GM21723 (cell line): ENCODE measurements around the gene ING3.

Source experiments
- ATAC-seq: cut with Tn5 transposase; IDR thresholded peaks from one replicate; pipeline ENCODE4 v1.9.1; 2021; ENCODE audit warnings: mild to moderate bottlenecking, moderate library complexity; ENCODE audit not compliant: unreplicated experiment

ING3 gene

DNA sequence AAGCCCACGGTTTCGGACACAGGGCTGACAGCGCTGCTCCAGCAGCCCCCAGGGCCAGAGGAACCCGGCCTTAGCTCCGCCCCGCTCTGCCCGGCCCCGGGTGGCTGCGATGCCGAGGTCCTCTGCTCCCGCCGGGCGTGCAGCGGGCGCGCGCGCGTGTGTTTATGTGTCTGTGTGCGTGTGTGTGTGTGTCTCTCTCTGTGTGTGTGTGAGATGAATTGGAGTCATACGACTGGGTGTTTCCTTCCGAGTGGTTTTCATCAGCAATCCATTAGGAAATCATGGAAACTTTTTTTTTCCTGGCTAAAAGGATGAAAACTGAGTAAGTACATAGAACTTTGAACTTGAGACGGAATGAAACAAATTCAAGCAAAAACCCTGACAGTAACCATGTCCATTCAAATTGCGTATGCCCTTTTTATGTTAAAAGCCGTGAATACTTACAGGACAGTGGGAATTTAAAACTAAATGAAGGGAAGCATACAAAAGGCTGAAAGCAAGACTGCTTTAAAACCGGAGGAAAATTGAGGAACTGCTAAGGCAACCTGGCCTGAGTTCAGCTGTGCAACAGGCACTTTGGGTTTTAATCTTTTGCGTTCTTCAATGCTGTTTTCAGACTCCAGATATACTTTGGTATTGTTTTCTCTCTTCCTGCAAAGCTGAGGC lies 38.1 kb downstream of the ING3 start, which contains the start of gene CPED1:
TSS of gene CPED1 (plus strand) at position 121 of the 666 bp plus-strand sequence. CDS start 911 bp downstream, outside the sequence.
- ATAC-seq = peak; percentile 66

DNA sequence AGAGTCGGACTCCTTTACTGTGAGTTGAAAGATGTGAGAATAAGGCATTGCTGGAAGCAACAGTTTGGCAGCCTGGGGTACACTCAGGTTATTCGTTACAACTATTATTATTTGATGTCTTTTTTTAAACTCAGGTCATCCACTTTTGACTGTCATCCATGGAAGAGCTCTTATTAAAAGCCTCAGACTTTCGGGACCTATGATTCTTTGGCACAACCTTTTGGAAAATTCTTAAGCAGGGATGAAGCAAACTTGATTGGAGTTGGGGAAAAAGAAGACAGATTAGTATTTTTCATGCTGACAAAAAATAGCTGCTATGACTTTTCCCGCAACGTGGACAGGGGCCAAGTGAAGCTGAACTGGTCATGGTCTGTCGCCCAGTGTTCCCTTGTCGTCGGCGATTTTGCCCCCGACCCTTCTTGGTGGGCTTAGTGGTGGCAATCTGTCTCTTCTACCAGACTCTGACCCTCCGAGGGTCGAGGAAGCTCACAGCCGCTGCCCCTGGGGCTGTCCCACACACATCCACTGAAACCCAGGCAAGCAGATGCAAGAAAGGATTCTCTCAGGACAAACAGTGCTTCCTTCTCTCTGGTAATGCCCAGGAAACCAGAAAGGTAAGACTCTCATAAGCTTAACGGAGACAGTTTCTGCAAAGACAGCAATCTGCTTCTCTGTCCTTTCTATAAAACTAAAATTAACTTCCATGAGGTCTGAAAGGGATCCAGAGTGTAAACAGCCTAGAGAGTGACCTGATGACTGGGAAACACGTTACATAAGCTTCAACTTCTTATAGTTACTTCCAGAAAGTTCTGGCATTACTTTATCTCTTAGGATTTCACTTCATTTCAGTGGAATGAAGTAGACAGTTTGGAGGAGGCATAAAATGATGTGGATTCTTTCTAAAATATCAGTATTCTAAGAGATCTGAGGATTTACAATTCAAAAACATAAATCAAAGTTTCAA lies 39.0 kb downstream of the ING3 start:
- ATAC-seq = no peak

DNA sequence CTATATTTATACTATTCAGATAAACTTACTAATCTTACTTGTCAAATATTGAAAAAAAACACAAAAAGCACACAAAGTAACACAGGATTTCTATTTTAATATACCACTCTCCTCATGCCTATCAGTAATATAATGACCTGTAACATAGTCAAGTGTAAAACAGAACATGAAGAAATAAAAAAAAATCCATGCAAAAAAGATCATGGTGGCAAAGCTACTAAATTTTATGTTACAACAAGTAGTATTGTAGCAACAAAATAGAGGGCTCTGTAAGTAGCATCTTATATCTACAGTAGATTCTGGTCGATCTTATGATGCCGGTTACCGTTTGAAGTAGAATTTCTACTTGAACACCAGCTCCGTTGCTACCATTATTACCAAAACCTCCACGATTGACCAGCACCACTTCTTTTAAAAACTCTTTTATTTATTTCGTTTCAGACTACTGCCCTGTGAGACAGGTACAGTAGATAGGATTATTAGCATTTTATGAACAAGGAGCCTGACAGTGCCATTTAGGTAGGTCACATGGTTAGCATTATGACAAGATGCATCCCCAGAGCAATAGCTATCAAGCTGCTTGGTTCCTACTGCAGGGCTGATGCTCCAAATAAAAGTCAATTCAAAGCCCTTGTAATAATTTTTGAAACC lies 40.0 kb downstream of the ING3 start:
- no peak for ATAC-seq

DNA sequence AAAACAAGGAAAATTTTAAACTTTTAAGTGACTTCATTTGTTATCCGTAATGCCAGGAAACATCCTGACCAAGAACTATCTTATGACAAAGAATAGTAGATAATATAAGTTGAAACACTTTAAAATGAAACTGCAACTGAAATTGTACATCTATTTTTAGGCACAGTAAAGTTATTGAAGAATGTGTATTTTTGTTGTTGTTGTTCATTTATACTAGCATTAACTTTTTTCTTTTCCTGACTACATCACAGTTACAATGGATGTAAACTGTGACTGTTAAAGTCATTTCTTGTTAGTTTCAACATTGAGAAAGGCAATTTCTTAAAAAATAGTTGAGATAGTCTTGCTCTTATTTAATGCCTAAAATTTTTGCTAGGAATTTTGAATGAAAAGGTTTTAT lies 40.6 kb downstream of the ING3 start:
- ATAC-seq = no peak

DNA sequence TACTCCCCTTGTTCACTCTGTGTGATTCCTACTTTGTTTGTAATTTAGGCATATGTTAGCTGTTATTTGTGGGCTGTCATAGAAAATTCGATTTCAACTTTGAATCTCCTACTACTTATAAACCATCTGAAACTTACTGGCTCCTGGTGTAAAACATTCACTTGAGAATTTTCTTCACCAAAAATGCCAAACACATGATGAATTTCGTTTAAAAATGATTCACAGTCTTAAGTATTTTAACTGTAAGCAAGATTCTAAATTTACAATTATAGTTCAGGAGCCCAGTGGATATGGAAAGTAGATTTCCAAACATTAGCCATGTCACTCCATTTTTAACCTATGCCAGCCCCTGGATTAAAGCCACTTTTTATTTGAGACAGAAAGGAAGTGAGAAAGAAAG lies 41.0 kb downstream of the ING3 start:
- ATAC-seq = no peak

DNA sequence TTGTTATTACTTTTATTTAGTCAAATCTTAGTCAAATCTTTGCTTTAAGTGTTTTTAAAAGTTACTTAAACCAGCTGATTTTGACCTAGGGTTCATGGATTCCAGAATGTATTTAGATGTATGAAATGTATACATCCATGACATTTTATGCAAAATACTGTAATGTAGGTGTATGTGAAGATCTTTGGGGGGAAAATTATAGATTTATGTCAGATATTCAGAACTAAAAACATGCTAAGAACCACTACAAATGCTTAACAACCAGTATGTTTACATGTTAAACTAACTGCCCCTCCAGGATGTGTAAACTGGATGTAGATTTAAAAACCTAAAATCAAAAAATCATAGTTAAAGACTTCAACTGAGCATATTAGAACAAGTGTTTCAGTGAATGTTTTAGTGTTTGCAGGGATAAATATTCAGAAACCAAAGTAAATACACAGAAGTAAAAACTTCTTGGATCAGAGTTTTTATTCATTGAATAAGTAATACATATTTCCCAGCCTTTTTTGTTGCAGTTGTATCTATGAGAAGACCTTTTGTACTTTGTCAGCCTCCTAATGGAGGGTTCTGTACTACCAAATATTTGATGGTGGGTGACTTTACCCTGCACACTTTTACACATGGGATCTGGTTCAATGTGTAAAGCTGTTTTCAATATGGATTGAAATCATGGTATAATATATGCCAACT lies 41.8 kb downstream of the ING3 start:
- no peak for ATAC-seq

DNA sequence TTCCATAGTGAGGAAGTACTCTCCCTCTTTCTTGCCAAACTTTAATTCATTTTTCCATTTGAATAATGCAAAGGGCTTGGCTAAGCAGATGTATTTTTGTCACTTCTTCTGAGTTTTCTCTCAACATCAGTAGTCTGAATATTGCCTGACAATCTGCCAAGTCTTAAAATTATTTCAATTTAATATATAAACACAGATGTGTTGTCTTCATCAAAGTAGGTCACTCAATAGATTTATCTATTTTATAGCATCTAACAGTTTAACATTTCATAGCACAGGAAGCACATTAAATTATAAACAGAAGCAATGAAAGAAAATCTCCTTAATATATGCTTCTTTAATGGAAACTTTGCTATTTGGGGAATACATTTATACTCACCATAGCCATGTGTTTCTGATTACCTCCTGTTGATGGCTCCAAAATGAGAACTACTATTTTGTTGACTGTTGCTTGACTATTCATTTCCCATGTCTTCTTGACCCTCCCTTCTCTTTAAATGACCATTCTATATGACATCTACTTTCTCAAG lies 42.5 kb downstream of the ING3 start:
- ATAC-seq = no peak

DNA sequence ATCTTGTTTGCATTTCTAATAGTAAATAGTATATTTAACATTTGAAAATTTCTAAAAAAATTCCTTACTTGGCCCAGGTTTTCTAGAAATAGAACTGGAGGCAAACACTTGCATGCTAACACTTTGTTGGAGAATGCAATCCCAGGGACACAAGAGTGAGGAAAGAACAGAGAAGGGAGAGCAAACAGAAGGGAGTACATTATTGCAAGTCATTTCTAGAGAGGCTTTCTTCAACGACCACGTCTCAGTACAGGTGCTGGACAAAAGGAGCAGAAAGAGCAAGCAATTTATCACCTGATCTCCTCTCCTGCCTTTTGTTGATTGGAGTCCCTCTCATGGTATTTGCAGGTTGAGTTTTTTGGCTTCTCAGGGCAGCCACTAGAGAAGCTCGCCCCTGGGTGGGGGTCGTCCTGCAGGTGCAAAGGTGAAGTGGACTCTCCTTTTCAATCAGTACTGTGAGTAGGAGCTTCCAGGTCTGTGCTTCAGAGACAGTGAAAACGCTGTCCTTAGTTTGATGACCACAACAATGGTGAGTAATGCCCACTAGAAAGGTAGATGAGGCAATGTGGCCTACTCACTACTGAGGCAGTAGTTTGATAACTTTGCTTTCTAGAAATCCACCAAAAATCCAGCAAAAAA lies 43.1 kb downstream of the ING3 start:
- no peak for ATAC-seq

DNA sequence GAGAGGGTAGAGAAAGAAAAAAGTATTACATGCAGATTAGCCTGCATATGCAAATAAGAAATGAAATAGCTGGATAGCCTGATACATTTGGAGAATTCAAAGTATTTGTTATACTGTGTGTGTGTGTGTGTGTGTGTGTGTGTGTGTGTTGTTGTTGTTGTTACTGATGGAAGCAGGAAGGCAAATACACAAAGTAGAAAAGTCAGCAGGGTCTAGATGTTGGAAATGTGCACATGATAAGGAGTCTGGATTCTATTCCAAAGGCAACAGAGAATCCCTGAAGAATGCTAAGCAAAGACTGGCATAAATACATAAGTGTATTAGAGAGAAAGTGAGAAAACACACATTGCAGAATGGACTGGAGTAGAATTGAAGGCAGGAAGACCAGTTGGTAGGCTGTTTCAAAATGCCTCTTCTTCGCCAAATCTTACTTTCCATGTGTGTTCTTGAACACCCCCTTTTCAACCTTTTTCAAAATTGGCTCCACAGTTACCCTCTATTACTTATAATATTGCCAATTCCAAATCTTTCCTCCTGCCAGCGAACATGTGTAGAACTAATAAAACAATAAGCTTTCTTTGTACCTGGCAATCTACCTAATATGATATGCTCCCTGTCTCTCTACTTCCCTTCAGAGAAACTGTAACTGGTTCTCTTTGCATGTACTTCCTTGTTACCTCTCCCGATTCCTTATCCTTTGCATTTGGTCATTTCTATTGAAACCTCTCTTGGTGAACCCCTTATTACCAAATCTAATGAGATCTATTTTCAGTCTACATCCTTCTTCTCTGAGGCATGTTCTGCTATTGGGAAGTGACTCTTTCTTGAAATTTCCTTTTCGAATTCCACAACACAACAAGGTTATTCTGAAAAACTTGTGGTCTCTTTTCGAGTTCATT lies 44.2 kb downstream of the ING3 start:
- ATAC-seq = no peak

DNA sequence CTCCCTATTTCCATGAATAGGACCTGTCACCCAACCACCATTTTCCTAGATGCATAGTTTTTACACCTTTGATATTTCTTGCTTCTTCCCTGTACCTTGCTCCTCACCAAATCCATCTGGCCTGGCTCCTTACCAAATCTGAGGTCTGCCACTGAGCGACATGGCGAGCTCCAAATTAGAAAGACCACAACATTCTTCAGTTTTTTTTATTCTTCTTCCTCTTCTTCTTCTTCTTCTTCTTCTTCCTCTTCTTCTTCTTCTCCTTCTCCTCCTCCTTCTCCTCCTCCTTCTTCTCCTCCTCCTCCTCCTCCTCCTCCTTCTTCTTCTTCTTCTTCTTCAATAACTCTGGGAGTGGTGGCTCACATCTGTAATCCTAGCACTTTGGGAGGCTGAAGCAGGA lies 45.1 kb downstream of the ING3 start:
- ATAC-seq = no peak

DNA sequence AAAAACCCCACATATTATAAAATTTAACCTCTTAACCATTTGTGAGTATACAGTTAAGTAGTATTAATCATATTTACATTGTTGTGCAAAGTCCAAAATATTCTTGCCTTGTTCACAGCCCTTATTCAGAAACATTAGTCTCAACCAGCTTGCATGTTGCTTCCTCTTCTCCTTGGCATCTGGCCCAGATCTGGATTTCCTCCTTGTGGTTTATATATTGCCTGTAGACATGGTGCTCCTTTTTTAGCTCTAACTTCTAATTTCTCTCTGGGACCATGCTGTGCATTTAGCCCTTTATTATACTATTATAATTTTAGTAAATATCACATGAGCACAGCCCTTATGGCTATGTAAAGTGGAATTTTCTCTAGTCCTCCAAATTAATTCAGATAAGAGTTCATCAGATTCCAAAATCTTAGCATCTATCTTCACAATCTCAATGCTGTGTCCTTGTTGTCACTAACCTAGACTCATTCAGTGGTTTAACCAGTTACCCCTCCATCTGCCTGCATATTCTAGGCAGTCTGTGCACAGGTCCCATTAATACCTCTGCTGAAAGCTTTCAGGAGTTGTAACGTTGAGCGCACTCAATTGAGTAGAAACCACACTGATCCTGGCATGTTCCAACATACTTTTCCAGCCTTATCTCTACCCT lies 45.9 kb downstream of the ING3 start:
- no peak for ATAC-seq

DNA sequence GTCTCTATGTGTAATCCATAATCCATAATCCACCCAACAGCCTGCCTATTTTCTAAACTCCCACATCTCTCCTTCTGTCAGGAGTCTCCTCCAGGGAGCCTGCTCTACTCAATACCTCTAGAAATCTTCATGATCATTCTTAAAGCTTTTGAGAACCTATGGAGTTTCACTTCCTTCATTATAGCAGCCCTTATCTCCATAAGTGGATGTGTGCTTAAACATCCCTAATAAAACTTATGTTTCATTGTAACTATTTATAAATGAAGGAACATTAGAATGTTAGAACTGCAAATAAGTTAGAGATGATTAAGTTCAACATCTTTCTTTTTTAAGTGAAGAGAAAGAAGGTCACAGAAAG lies 46.4 kb downstream of the ING3 start:
- no peak for ATAC-seq

DNA sequence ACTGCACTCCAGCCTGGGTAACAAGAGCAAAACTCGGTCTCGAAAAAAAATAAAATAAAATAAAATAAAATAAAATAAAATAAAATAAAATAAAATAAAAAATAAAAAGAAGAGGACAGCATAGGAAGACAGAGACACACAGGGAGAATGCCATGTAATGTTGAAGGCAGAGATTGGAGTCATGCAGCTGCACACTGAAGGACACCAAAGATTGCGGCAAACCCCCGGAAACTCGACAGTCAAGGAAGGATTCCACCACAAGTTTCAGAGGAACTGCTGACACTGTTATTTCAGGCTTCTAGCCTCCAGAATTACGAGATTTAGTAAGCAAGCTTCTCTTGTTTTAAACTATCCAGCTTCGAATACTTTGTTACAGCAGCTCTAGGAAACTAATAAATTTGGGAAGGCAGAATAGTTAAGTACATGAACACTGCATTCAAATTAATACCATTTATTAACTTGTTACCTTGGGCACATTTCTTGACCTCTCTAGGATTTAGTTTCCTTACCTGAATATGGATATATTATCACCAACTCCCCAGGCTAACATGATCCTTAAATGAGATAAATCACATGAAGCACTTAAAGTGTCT lies 47.4 kb downstream of the ING3 start:
- no peak for ATAC-seq

DNA sequence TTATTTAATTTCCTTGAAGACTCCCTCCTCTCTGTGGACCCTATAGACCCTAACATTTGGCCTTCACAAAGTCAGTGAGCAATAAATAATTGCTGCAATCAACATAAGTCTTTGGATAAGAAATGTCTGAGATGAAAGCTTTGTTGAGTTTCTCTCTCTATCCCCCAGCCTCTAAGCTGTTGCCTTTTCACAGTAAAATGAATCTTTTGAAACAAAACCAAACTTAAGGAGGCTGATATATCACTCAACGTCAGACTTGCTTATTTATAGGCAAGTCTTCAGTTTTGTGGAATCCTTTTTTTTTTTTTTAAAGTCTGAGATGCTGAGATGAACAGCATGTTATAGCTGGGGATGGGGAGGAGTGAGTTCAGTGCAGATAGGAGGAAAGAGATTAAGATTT lies 47.9 kb downstream of the ING3 start:
- ATAC-seq = no peak

DNA sequence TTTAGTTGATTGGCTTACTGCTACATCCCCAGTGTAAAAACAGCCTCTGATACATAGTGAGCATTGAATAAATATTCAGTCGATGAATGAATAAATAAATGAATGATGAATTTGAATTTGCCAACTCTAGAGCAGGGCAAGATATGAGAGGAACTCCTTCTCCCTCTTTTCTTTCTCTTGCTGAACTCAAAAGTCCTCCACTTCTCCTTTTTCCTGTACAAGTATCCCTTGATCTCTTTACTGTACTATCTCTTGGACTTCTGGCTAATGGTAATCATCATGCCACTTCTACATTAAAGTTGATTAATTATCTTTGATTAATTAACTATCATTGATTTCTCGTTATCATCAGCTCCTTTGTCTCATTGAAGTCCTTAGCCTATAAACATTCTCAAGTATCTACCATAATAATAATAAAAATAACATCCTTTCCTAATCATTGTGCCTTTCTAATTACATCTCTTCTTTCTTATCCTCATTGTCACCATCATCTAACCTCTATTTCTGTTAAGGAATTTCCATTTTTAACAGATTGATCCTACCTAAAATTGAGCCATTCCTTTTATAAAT lies 48.5 kb downstream of the ING3 start:
- no peak for ATAC-seq

DNA sequence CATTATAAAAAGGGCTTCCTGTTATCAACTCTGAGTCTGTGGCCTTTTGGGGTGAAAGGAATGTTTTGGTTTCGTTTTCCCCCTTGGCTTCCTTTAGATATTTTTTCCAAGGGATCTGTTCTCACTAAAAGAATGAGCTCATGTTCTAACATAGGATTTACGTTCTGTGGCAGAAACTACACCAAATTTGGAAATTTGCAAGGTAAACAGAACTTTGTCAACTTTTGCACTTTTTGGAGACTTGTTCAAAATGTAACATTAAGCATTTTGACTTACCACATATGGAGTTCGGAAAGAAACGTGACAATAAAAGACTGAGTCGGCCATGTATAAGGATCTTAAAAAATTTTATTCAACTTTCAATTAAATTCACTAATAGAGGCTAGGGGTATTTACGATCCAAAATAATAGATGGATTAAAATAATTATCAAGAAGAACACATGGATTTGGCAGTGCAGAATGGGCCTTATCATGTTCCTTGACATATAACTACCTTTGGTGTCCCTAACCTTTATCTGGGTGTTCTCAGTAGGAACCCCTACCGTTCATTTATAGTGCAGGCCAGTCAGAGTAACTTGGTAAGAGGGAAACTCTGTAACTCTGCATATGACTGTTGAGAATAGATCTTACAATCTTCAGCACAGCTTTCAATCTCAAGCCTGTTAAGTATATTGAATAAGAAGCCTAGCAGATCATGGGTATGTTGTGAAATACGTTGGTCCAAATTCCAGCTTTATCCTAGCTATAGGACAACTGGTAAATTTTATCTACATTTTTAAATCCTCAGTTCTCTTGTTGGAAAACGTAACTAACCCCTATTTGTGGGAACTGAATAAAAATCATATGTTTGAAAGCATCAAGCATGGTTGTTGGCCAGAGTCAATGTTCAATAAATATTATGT lies 49.8 kb downstream of the ING3 start:
- ATAC-seq = no peak

DNA sequence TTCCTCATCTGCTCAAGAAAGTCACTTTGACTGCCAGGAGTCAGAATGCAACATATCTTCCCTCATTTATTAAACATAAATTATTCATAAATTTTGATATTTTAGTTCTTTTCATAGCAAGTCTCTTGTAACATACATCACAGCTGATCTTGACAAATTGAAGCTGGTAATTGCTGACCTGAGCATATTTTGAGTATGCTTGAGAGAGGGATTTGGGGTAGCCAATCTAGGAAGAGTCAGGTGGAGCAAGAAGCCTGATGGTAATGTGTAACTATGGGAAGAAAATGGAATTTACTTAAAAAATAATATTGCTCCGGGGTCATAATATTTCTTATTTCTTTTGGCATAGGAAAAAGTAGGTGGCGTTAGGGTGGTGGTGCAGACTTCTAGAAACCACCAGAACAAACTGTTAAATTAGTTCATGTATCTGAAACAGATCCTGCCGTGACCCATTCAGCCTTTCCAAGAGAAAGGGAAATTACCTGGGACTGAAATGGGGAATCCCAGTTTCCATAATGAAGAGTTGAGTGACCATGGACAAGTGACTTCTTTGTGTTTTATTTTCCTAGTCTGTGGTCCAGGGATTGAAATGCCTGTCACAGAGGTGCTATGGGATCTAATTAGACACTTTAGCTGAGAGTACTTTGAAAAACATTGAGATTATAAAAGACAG lies 50.8 kb downstream of the ING3 start:
- ATAC-seq = no peak
